K562 (cell line): ENCODE results near the gene ZC3H6.

ENCODE experiments used
- EZH2 ChIP-seq: IDR thresholded peaks from 2 replicates; pipeline ENCODE4 v1.6.1; 2012; ENCODE audit warnings: low read depth, mild to moderate bottlenecking, inconsistent platforms, low read length, borderline replicate concordance
- TF ChIP-seq, protein P1 (sequence below): sonication (generic); formaldehyde crosslinking; IDR thresholded peaks from 2 replicates; pipeline ENCODE4 v1.9.0; 2022; ENCODE audit warnings: mild to moderate bottlenecking, missing genetic modification reagents

DNA sequence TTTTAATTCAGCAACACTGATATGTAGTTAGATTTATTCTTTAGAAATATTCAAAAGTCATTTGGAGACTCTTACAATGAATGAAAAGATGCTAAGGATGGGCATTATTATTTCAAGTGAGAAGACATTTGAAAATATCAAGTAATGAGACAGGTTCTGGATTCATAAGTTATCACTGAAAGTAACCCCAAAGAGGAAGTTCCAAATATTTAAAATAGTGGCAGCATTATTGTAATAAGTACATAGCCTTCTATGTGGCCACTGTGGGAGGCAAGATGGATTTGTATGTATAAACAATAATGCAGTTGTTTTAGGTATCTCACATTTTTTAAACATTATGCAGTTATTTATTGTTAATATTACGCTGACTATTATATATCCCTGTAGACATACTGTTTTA, 29.7 kb downstream of the ZC3H6 start:
- TF ChIP-seq, protein P1, sequence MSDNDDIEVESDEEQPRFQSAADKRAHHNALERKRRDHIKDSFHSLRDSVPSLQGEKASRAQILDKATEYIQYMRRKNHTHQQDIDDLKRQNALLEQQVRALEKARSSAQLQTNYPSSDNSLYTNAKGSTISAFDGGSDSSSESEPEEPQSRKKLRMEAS: no peak
- TF ChIP-seq EZH2: no peak
